ENCODE measurements around the gene COPS7B.
"Not testable (repeated sequence)": the region's sequence is repeated elsewhere in the genome, so short reads cannot be mapped to it uniquely, and the experiment has no call there.

The COPS7B gene

DNA sequence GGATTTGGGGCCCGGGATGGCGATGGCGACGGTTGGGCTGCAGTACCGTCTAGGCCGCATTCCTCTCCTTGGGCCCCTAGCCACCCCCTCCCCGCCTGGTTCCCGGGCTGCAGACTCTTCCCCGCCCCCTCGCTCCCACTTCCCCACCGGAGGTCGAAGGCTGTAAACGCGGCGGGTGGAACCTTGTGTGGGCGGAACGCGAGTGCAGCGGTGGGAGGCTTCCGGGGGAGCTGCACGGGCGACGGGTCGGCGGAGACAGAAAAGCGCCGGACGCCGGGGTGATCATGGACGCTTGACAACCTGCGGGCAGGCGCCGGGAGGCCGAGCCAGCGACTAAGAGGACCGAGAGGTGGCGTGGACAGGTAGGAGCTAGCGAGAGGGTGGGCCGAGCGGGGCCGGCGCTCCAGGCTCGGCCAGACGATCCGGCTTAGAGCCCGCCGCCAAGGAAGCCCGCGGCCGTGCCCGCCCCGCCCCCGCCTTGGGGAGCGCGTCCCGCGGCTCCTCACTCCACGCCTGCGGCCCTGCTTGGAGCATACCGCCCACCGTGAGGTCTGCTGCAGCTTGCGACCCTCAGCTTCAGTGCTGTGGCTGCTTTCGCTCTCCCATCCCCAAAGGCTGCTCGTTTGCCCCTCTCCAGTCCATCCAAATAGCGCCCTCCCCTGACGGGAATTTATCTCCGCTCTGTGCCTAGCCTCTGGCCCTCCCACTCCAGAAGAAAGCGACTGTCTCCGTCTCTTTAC, at the start of gene COPS7B:
COPS7B (plus strand) TSS at position 269 of the 740 bp plus-strand sequence. CDS start 2,126 bp downstream, outside the sequence.
- no peak for DNase-seq (ENCODE audit: low read depth)
- TF ChIP-seq, protein P1, sequence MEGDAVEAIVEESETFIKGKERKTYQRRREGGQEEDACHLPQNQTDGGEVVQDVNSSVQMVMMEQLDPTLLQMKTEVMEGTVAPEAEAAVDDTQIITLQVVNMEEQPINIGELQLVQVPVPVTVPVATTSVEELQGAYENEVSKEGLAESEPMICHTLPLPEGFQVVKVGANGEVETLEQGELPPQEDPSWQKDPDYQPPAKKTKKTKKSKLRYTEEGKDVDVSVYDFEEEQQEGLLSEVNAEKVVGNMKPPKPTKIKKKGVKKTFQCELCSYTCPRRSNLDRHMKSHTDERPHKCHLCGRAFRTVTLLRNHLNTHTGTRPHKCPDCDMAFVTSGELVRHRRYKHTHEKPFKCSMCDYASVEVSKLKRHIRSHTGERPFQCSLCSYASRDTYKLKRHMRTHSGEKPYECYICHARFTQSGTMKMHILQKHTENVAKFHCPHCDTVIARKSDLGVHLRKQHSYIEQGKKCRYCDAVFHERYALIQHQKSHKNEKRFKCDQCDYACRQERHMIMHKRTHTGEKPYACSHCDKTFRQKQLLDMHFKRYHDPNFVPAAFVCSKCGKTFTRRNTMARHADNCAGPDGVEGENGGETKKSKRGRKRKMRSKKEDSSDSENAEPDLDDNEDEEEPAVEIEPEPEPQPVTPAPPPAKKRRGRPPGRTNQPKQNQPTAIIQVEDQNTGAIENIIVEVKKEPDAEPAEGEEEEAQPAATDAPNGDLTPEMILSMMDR (conservative IDR thresholded peaks at IDR 0.05; ENCODE audit: low read depth, low read length), result peak; percentile 68
- peak within 1 kb of the TSS; percentile 88 for H3K4me3 ChIP-seq (ENCODE audit: low read length)

GRCh38 chr2:231737761-231738160, 48.5 kb upstream of the COPS7B start:
- no peak for DNase-seq (ENCODE audit: low read depth)
- H3K4me3 ChIP-seq (ENCODE audit: low read length), result no peak overlapping the region
- TF ChIP-seq, protein P1 (conservative IDR thresholded peaks at IDR 0.05; ENCODE audit: low read depth, low read length), result no peak

- no peak for DNase-seq (ENCODE audit: low read depth)
- H3K4me3 ChIP-seq (ENCODE audit: low read length), result no peak overlapping the region
- TF ChIP-seq, protein P1 (conservative IDR thresholded peaks at IDR 0.05; ENCODE audit: low read depth, low read length), result no peak
Measured at GRCh38 chr2:231743376-231744116, 42.7 kb upstream of the COPS7B start.

DNA sequence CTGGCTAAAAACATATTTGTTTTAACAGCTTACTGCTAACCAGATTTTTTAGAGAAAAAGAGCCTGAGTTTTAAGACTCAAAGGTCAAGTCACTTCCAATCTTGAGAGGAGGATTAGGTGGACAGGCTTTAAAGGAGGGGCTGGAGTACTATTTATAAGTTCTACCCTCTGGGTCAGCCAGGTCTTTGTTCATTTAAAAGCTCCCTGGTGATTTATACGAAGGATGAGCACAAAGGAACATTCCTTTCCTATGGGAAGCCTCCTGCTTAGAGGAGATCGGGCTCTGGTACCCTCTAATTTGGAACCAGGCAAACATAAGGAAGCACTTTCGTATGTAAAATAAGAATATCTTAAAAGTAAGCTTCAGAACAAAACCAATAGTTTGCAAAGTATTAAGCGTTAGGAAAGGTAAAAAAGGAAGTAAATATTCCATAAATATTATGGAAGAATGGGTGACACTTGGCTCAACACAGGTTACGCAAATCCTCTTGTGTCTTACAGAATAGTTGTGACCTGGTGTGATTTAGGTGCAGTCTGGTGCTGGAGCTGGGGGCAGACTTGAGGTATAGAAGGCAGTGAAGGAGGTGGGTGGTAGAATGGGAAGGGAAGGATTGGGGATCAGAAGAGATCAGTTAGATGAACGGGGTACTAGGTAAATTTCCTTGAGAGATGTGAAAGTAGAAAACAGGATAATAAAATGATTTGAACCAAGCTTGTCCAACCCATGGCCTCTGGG, 40.8 kb upstream of the COPS7B start:
- TF ChIP-seq, protein P1 (conservative IDR thresholded peaks at IDR 0.05; ENCODE audit: low read depth, low read length), result no peak
- no peak for DNase-seq (ENCODE audit: low read depth)

GRCh38 chr2:231748153-231748896, 37.9 kb upstream of the COPS7B start:
- not testable (repeated sequence) for H3K4me3 ChIP-seq (ENCODE audit: low read length); DNase-seq (ENCODE audit: low read depth)

More for the DNA sequence above, 40.8 kb upstream of the COPS7B start:
- H3K4me3 ChIP-seq (ENCODE audit: low read length), result no peak overlapping the region

DNA sequence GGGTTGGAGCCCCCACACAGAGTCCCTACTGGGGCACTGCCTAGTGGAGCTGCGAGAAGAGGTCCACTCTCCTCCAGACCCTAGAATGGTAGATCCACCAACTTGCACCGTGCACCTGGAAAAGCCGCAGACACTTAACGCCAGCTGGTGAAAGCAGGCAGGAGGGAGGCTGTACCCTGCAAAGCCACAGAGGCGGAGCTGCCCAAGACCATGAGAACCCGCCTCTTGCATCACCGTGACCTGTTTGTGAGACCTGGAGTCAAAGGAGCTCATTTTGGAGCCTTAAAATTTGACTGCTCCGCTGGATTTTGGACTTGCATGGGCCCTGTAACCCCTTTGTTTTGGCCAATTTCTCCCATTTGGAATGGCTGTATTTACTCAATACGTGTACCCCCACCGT, 37.2 kb upstream of the COPS7B start:
- DNase-seq (ENCODE audit: low read depth); H3K4me3 ChIP-seq (ENCODE audit: low read length): not testable (repeated sequence)

GRCh38 chr2:231751042-231751815, 35.0 kb upstream of the COPS7B start:
- DNase-seq (ENCODE audit: low read depth), result no peak
- TF ChIP-seq, protein P1 (conservative IDR thresholded peaks at IDR 0.05; ENCODE audit: low read depth, low read length), result no peak
- no peak overlapping the region for H3K4me3 ChIP-seq (ENCODE audit: low read length)
